ENCODE results near the gene RCBTB1.
"Not testable (repeated sequence)": the region's sequence is repeated elsewhere in the genome, so short reads cannot be mapped to it uniquely, and the experiment has no call there.

The RCBTB1 gene

DNA sequence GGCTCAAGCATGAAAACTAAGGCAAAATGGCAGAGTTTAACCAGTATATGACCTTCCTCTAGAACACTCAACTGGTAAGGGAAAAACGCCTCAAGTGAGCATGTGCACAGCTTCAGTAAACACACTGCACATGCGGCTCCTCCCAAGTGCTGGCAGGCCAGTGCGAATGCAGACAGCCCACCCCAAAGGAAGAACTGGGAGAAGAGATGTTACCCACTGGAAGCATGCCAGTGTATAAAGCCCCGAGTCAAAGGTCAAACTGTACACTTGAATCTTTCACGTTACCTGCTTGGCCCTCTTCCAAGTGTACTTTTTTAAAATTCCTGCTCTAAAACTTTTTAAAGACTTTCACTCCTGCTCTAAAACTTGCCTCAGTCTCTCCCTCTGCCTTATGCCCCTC, 19.2 kb upstream of the RCBTB1 start:
- DNase-seq (ENCODE audit: low read depth in 2 of 2), result no peak

DNA sequence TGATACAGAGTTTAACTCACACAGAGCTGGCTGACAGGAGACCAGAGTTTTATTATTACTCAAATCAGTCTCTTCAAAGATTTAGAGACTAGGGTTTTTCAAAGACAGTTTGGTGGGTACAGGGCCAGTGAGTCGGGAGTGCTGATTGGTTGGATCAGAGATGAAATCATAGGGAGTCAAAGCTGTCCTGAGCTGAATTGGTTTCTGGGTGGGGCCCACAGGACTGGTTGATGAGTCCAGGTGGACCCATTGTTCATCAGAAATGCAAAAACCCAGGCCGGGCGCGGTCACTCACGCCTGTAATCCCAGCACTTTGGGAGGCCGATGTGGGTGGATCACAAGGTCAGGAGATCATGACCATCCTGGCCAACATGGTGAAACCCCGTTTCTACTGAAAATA, 17.3 kb upstream of the RCBTB1 start:
- not testable (repeated sequence) for DNase-seq (ENCODE audit: low read depth in 2 of 2)

DNA sequence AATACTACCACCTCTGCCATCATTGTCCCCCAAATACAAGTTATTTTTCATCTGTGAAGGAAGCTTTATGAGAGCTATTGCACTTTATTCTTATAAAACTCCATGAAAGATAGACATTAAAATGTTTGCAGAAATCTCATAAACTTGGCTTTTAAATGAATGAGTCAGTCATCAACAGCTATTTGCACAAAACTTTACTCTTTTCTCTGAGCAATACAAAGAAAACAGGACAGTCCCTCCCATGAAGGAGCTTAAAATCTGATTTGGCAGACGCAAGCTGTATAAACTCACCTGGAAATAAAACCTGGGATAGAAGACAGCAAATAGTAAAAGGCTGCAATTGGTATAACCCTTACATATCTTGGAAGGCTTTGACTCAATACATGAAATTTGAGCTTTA, 16.6 kb upstream of the RCBTB1 start:
- DNase-seq (ENCODE audit: low read depth in 2 of 2), result no peak

DNA sequence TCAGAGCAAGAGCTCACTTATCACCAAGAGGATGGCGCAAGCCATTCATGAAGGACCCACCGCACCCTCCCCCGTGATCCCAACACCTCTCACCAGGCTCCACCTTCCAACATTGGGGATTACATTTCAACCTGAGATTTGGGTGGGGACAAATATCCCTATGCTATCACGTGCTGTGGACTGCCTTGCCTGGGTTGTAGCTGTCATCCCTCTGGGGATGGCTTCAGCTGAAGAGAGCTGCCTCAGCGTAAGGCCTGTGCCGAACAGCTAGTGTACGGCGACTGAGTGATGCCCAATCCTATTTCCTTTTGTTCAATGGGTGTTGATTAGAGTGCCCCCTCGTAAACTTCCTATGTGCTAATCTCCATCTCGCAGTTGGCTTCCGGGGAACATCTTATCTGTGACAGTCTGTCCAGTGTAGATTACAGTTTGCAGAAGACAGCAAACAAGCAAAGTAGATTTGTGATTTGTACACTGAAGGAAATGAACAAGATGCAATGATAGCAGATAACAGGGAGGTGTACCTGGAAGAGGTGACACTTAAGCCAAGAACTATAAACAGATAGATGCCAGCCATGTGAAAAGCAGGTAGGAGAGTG, 11.8 kb upstream of the RCBTB1 start:
- DNase-seq (ENCODE audit: low read depth in 2 of 2), result no peak

DNA sequence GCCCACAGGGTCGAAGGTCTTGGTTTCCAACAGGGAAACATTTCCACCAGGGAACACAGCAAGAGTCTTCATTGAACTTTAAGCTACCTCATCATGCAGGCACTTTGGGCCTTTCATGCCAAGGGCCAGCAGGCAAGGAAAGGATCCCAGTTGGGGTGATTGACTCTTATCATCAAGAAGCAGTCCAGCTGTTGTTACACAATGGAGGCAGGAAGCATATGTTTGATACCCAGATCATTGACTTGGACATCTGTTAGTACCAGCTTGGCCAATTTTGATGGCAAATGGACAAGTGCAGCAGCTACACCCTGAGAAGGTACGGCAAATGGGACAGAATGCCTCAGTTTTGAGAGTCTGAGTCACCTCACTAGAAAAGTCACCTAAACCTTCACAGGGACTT, 10.9 kb upstream of the RCBTB1 start:
- DNase-seq (ENCODE audit: low read depth in 2 of 2), result no peak

DNA sequence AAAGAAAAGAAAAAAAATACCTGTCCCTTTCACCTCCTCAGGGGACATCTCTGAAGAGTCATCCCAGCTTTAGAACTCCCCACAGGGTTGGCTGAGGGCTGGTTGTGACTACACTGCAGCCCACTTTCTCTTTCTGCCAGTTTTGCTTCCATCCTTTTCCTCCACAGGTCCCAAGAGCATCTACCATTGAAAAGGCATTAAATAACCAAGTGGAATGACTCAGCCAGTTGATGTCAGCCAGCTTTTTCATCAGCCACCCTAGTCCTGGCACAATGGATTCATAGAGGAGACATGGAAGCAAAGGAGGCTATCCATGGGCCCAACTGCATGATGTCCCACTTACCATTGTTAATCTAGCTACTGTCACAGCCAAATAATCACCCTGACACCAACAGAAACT, 9.2 kb upstream of the RCBTB1 start:
- no peak for DNase-seq (ENCODE audit: low read depth in 2 of 2)

DNA sequence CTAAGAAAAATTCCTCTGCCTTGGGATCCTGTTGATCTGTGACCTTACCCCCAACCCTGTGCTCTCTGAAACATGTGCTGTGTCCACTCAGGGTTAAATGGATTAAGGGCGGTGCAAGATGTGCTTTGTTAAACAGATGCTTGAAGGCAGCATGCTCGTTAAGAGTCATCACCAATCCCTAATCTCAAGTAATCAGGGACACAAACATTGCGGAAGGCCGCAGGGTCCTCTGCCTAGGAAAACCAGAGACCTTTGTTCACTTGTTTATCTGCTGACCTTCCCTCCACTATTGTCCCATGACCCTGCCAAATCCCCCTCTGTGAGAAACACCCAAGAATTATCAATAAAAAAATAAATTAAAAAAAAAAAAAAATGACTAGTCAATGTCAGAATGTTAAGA, 8.5 kb upstream of the RCBTB1 start:
- not testable (repeated sequence) for DNase-seq (ENCODE audit: low read depth in 2 of 2)

DNA sequence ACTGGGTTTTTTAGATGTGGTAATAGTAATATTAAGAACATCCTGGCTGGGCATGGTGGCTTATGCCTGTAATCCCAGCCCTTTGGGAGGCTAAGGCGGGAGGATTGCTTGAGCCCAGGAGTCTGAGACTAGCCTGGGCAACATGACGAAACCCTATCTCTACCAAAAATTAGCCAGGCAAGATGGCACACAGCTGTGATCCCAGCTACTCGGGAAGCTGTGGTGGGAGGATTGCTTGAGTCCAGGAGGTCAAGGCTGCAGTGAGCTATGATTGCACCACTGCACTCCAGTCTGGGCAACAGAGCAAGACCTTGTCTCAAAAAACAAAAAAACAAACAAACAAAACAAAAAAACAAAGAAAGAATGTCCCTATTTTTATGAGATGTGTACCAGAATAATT, 5.4 kb upstream of the RCBTB1 start:
- not testable (repeated sequence) for DNase-seq (ENCODE audit: low read depth in 2 of 2)

DNA sequence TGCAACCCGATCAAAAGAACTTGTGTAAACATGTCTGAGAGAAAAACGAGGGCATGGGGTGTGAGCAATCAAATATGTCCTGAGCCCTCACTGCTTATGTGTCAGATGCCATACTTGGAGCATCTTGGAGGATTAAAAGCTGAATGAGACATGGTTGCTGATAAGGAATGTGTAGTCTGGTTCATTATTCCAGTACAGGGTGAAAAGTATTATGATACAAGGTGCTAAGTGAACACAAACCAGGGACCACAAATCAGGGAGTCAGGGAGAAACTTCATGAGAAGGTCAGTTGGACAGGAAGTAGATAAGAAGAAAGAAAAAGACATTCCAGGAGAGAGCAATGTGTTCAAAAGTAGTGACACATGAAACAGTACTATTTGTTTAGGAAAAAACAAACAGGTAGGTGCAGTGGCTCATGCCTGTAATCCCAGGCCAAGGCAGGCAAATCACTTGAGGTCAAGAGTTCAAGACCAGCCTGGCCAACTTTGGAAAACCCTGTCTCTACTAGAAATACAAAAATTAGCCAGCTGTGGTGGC, 2.0 kb upstream of the RCBTB1 start:
- DNase-seq (ENCODE audit: low read depth in 2 of 2), result no peak

DNA sequence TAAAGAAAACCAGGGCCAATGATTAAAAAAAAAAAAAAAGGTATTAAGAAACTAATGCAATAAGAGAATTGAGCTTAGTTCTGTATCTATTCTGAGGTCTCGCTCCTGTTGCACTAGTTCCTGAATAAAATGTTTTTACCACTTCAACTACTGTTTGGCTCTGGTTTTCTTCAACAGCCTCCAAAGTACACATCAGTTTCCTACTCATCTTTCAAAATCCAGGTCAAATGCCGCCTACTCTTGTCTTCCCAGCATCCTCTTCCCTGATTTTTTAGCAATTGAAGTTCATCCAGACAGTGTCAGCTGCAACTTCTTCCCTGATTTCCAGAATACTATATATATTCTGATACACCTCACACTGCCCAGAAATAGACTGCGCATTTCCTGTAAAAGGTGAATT, 1.4 kb upstream of the RCBTB1 start:
- DNase-seq (ENCODE audit: low read depth in 2 of 2), result no peak

DNA sequence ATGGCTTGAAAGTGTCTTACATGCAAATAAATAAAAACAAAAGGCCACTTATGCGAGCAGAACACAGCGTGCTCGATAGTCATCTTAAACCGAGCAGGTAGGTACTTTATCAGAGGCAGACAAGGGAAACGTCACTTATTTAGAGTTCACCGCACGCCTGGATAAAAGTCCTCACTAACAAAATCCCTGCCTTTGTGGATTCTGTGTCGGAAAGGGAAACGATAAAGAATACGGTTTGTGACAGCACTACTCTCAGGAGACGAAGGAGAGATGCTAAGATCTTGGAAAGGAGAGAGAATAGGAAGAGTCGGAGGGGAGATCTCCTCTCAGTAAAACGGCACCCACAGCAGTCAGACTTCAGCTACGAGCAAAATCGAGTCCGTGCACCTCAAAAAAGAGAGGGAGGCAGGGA, 581 bp downstream of the RCBTB1 start:
- no peak for DNase-seq (ENCODE audit: low read depth in 2 of 2)

DNA sequence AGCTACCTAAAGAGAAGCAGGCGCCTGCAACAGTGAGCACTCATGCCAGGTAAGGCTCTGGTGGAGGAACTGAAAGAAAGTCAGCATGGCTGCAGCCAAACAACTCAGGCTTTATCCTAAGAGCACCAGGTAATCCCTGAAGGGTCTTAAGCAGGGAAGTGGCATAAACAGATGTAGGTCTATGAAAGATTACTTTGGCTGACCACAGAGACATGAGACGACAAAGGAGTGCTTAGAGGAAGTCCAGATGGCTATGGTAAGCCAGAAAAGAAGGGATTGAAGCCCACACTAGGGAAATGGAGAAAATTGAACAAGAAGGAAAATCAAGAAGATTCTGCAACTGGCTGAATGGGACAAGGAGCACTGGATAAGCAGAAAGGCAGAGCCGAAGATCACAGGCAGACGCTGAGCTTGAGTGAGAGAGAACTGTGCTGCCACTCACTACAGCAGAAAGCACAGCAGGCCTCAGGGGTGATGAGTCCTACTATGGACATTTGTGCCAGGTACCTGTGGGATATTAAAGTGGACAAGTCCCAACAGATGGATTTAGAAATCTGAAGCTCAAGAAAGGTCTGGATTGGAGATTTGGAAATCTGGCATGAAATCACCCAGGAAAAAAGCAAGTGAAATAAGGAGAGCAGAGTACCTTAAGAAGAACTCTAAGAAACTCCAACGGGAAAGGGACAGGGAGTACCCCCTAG, 4.2 kb downstream of the RCBTB1 start:
- no peak for DNase-seq (ENCODE audit: low read depth in 2 of 2)

DNA sequence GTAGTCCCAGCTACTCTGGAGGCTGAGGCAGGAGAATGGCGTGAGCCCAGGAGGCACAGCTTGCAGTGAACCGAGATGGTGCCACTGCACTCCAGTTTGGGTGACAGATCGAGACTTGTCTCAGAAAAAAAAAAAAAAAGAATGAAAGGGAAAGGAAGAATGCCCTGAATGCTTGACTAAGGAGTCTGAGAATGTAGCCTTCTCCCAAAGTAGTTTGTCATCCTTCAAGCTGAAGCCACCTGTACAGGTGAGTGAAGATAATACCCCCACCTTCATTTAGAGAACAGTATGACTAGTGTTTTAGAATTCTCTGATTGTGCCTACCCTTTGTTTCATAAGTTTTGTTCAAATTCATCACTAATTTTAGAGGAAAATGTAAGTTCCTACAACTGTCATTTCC, 5.9 kb downstream of the RCBTB1 start:
- DNase-seq (ENCODE audit: low read depth in 2 of 2), result no peak

DNA sequence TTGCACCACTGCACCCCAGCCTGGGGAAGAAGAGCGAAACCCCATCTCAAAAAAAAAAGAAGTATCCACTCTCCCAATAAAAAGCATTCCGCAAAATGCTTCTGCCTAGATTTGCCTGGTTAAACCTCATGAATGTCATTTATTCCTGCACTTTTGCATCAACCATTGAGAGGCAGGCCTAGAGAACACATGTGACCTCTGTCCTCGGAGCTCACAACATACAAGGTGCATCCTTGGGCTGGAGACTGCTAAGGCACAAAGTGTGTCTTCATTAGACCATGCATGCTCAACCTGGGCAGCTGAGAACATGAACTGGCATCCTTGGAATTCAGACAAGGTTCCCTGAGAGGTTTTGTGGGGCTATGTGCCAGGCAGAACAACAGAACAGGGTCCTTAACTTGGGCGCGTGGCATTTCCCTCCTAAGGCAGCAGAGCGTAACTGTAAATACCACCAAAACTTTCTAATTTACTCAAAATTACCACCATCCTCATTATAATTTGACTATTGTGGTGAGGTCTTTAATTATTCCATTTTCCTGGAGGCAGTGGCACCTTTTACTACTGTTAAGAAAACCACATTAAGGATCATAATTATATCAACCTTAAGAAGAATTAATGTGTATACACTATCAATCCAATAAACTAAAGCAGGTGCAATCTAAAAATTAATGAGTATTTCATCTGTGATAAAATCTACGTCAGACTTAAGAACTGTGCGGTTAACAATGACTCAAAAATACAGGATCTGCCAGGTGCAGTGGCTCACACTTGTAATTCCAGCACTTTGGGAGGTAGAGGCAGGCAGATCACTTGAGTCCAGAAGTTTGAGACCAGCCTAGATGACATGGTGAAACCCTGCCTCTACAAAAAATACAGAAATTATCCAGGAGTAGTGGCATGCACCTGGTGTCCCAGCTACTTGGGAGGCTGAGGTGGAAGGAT, 13.8 kb downstream of the RCBTB1 start:
- no peak for DNase-seq (ENCODE audit: low read depth in 2 of 2)

DNA sequence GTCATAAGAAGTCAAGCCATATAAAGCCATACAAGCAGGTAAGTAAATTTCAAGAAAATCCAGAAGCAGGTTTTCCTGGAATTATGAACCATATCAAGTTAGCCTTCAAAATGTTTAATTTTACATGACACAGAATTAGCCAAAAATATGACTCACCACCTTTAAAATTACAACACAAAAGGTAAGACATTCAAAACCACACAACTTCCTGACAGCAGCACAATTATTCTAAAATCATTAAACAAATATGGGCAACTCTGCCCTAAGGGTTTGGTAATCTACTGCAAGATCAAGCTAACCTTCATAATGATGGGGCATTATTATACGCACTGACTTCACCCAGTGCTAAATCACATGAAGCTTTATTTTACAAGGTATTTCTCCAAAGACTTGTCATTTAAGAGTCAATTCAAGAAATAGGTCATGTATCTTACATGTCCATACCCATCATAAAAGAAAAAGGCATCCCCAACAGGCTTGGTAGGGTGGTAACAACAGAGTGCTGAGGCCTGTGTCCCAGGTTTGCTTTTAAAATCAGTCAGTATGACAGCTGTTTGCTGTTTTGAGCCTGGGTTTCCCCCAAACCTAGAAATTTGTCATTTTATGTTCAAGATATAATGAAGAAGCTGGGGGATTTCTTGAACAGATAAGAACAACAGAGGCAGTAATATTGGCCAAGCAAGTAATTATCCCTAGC, 15.2 kb downstream of the RCBTB1 start:
- DNase-seq (ENCODE audit: low read depth in 2 of 2), result no peak

DNA sequence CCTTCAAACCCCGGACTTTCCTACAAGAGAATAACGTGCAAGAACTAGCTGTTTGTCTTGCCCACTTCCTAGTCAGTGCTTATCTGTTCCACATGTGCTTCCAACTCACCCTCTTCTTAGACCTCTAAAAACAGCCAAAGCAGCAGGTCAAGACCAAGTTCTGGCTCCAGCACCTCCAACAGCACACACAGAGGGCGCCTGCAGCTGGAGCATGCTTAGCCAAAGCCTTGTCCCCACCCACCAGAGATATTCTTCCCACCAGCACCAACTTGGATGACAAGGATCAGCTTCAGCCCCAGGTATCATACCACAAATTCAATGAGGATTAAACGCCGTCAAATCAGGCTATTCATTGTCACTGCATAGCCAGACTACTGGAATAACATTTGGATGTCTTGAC, 17.9 kb downstream of the RCBTB1 start:
- DNase-seq (ENCODE audit: low read depth in 2 of 2), result no peak

DNA sequence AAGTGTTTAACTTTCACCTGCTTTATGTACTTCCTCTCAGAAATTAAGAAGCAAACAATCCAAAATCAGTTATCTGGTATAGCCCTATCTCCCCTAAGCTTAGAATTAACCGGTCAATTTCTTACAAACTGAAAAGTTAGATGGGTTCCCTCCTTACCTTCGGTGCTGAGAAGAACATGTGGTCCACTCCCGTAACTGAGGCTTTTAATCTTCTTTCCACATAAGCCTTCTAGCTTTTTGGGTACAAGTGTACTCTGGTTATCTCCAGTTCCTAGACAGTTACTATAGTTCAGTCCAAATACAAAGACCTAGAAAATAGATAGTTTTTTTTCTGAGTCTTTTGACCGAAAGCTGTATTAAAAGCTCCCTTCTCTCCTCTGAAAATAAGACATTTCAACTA, 18.9 kb downstream of the RCBTB1 start:
- DNase-seq (ENCODE audit: low read depth in 2 of 2), result no peak

DNA sequence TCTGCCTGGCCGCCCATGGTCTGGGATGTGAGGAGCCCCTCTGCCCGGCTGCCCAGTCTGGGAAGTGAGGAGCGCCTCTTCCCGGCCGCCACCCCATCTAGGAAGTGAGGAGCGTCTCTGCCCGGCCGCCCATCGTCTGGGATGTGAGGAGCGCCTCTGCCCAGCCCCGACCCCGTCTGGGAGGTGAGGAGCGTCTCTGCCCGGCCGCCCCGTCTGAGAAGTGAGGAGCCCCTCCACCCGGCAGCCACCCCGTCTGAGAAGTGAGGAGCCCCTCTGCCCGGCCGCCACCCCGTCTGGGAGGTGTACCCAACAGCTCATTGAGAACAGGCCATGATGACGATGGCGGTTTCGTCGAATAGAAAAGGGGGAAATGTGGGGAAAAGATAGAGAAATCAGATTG, 19.9 kb downstream of the RCBTB1 start:
- not testable (repeated sequence) for DNase-seq (ENCODE audit: low read depth in 2 of 2)

DNA sequence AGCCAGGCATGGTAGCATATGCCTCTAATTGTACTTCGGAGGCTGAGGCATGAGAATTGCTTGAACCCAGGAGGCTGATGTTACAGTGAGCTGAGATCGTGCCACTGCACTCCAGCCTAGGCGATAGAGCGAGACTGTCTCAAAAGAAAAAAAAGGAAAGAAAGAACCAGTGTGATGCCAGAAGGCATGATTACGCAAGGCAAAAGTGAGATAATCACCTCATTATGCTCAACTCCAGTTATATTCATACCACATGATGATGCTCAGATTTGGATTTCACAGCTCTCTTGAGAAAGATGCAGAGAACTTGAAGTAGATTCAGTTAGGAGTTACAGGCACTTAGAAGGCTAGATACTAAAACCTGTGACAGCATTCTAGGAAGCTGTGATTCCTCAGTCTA, 21.8 kb downstream of the RCBTB1 start:
- DNase-seq (ENCODE audit: low read depth in 2 of 2), result no peak

DNA sequence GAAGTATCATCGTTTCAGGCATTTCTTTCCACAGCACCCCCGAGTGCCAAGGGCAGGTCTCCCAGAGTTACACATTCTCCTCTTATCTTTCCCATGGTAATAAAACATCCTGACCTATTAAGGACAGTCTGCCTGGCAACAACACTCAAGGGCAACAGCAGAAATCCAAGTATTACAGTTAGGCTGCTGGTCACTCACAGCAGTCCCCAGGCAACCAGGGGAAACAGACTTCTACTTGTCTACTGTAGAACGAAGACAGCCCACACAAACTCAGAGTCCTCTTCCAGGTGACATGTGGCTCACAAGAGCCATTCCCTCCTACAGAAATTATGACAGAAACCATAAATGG, 24.3 kb downstream of the RCBTB1 start:
- DNase-seq (ENCODE audit: low read depth in 2 of 2), result no peak

DNA sequence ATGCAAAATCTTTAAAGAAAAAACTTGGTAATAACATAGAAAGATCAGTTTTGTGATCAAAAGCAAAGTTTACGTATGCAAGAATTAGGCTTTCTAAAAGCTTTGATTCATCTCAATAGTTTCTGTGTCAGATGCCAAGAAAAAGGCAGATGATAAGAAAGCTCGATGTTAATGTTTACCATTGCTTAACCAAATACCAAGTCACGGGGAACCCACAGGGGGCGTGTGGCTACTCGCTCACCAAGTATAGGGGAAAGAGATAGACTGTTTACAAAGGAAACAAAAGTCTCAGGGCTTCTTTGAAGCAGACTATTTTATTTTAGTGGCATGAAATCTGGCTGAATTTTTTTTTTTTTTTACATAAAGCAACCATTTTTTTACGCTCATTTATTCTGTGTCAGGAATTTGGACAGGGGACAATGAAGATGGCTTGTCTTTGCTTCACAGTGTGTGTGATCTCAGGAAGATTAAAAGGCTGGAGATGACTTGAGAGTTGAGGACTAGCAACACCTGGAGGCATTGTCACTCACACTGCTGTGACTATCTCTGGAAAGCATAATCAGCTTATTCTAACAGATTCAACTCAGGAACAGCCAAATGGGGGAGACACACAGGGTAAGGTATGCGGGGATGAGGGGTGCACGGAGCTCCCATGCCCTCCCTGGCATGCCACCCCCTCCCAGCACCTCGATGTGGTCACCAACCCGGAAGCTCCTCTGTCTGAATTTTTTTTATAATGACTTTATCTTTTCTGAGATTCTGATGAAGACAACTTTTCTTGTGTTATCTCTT, 24.9 kb downstream of the RCBTB1 start:
- no peak for DNase-seq (ENCODE audit: low read depth in 2 of 2)

Data from stimulated activated CD8-positive, alpha-beta memory T cell treated with anti-CD3 and anti-CD28 coated beads, Interleukin-2, amount 100 ng/mL, for 48 hours (primary cell).